Ishikawa (cell line): ENCODE results near the gene TTC8.
A peak's percentile ranks its signal among the peaks of the same experiment; 100 is the strongest.

Experiments
- CEBPB ChIP-seq: IDR thresholded peaks from 2 replicates; pipeline ENCODE4 v1.6.1; 2012
- CREB1 ChIP-seq: IDR thresholded peaks from 2 replicates; pipeline ENCODE4 v1.6.1; 2012; ENCODE audit warnings: low read depth
- EGR1 ChIP-seq: IDR thresholded peaks from 2 replicates; pipeline ENCODE4 v1.6.1; 2012
- EP300 ChIP-seq: IDR thresholded peaks from 2 replicates; pipeline ENCODE4 v1.6.1; 2012; ENCODE audit warnings: borderline replicate concordance
- FOXM1 ChIP-seq: IDR thresholded peaks from 2 replicates; pipeline ENCODE4 v1.6.1; 2012; ENCODE audit warnings: low read depth, borderline replicate concordance
- MAX ChIP-seq: IDR thresholded peaks from 2 replicates; pipeline ENCODE4 v1.6.1; 2012
- NFIC ChIP-seq: IDR thresholded peaks from 2 replicates; pipeline ENCODE4 v1.6.1; 2012
- RAD21 ChIP-seq: IDR thresholded peaks from 2 replicates; pipeline ENCODE4 v1.6.1; 2012; ENCODE audit warnings: low read depth
- REST ChIP-seq: IDR thresholded peaks from 2 replicates; pipeline ENCODE4 v1.6.1; 2012; ENCODE audit warnings: low read depth, mild to moderate bottlenecking
- TAF1 ChIP-seq: IDR thresholded peaks from 2 replicates; pipeline ENCODE4 v1.6.1; 2012; ENCODE audit warnings: low read depth, mild to moderate bottlenecking
- TCF12 ChIP-seq: IDR thresholded peaks from 2 replicates; pipeline ENCODE4 v1.6.1; 2012; ENCODE audit warnings: low read depth
- TEAD4 ChIP-seq: IDR thresholded peaks from 2 replicates; pipeline ENCODE4 v1.6.1; 2012
- USF1 ChIP-seq: IDR thresholded peaks from 2 replicates; pipeline ENCODE4 v1.6.1; 2012
- YY1 ChIP-seq: IDR thresholded peaks from 2 replicates; pipeline ENCODE4 v1.6.1; 2012; ENCODE audit warnings: low read depth
- ZBTB7A ChIP-seq: IDR thresholded peaks from 2 replicates; pipeline ENCODE4 v1.6.1; 2012; ENCODE audit warnings: low read depth

Gene TTC8

GRCh38 chr14:88824314-88825077 is at the start of gene TTC8:
Gene TTC8, plus strand, starts transcription at chr14:88824651. Its CDS starts 57 bp downstream, at chr14:88824708.
- TF ChIP-seq RAD21 (no peak), USF1 (no peak), EGR1 (0 out of 2 replicates have a peak, but pooled peaks have one; percentile 17), YY1 (peak; percentile 80), TAF1 (peak; percentile 82), TCF12 (peak; percentile 28; the same call in 1 of the 2 replicates), CEBPB (no peak), EP300 (no peak), ZBTB7A (no peak), REST (no peak), TEAD4 (no peak)

GRCh38 chr14:88775532-88775931 is 48.9 kb upstream of the TTC8 start:
- no peak for TF ChIP-seq TCF12
- TF ChIP-seq CREB1 = no peak
- no peak for TF ChIP-seq REST
- TF ChIP-seq EGR1 = no peak
- TF ChIP-seq MAX = no peak
- TF ChIP-seq RAD21 = no peak
- no peak for TF ChIP-seq TAF1
- TF ChIP-seq CEBPB = no peak

GRCh38 chr14:88785911-88786310 is 38.5 kb upstream of the TTC8 start:
- TF ChIP-seq FOXM1 (no peak), TEAD4 (no peak), EGR1 (no peak), TCF12 (no peak), NFIC (no peak), RAD21 (no peak), TAF1 (no peak)

GRCh38 chr14:88786715-88787114 is 37.7 kb upstream of the TTC8 start:
- TF ChIP-seq RAD21 (no peak), TAF1 (no peak), TCF12 (no peak), NFIC (no peak), YY1 (no peak), USF1 (no peak), FOXM1 (no peak), EP300 (no peak), TEAD4 (no peak), CREB1 (no peak), MAX (no peak), EGR1 (no peak), REST (no peak)
